Dermis blood vessel endothelial cell (primary cell): Measurements from ENCODE around the gene SART3. TPM values are rescaled to one million over a fixed set of nuclear protein-coding genes. Genes with fewer than 3 reads are reported as not detected.
"Not testable (repeated sequence)": the region's sequence is repeated elsewhere in the genome, so short reads cannot be mapped to it uniquely, and the experiment has no call there.

Experiments used
- DNase-seq: peaks from one replicate; pipeline ENCODE4 v3.0.0; 2010
- total RNA-seq: library from RNA; depleted of rRNA; stranded (reverse); fragments of >200 nt; gene quantifications from 2 replicates; pipeline ENCODE4 v1.2.3, GENCODE V29; 2014

SART3 gene
- total RNA-seq, 1 donor from 2014 or later = 76.7 TPM

- DNase-seq = peak; percentile 21
These were observed 41.4 kb downstream of the SART3 start for GRCh38 chr12:108519558-108519957.

- no peak for DNase-seq
These were observed 42.1 kb downstream of the SART3 start for GRCh38 chr12:108518716-108519496.

GRCh38 chr12:108518101-108518715 is 42.8 kb downstream of the SART3 start:
- no peak for DNase-seq

- no peak for DNase-seq
These were observed 43.5 kb downstream of the SART3 start for GRCh38 chr12:108517288-108518100.

- peak; percentile 36 for DNase-seq
These were observed 44.3 kb downstream of the SART3 start for GRCh38 chr12:108516511-108517275.

GRCh38 chr12:108515916-108516315 is 45.1 kb downstream of the SART3 start:
- DNase-seq = peak; percentile 16

GRCh38 chr12:108514973-108515814 is 45.8 kb downstream of the SART3 start, which contains the start of gene FICD:
Gene FICD (plus strand): TSS chr12:108515277. CDS start chr12:108516973, 1,696 bp downstream.
- peak; percentile 99 for DNase-seq

GRCh38 chr12:108514468-108514972 is 46.5 kb downstream of the SART3 start:
- DNase-seq = no peak

GRCh38 chr12:108511633-108512540 is 49.1 kb downstream of the SART3 start:
- DNase-seq = peak; percentile 85

- no peak for DNase-seq
These were observed 50.1 kb downstream of the SART3 start for GRCh38 chr12:108510836-108511235.

GRCh38 chr12:108509806-108510205 is 51.2 kb downstream of the SART3 start:
- no peak for DNase-seq

- DNase-seq = no peak
These were observed 52.9 kb downstream of the SART3 start for GRCh38 chr12:108507971-108508642.

- DNase-seq = no peak
These were observed 55.8 kb downstream of the SART3 start for GRCh38 chr12:108505129-108505528.

- DNase-seq = no peak
These were observed 58.1 kb downstream of the SART3 start for GRCh38 chr12:108502922-108503321.

GRCh38 chr12:108498136-108498535 is 62.8 kb downstream of the SART3 start:
- no peak for DNase-seq

- DNase-seq = no peak
These were observed 65.0 kb downstream of the SART3 start for GRCh38 chr12:108495823-108496579.

- DNase-seq = peak; percentile 71
These were observed 65.9 kb downstream of the SART3 start for GRCh38 chr12:108495054-108495453.

- no peak for DNase-seq
These were observed 69.7 kb downstream of the SART3 start for GRCh38 chr12:108491256-108491655.

GRCh38 chr12:108487029-108487428 is 73.9 kb downstream of the SART3 start:
- DNase-seq = not testable (repeated sequence)
